ENCODE data around the gene PGGHG. TPM values are rescaled to one million over a fixed set of nuclear protein-coding genes. Genes with fewer than 3 reads are reported as not detected.

PGGHG gene
- total and polyA plus RNA-seq, 7 donors, result 2.7 to 8.6 (median 4.0) TPM

DNA sequence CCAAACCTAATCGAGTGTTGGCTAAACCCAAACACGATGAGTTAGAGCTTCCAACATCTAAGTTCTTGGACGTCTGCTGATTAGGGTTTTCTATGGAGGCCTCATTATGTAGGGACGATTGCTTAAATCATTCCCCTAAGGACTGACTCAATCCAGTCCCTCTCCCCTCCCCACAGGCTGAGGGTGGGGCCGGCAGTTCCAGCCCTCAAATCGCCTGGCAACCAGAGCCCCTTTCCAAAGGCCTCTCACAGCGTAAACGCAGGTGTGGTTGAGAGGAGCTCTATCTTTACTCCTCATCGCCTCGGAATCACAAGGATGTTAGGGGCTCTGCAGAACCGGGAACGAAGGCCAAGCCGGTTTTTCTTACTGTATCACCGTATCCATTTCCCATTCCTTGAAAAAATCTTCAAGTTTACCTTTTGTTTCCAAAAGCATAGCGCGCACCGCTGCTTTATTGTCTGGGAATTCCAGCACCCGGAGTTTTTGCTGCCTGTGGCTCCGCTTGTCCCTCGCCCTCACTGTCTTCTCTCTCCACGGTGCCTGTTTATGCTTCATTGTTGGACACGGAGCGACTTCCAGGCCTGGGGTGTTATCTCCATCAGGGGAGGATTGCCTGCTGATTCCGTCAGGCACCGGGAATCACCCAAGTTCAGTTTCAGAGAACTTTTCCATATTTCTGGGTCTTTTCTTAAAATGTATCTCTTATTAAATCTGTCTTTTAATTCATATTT lies 45.5 kb downstream of the PGGHG start:
- DNase-seq, result peak; percentile 57 to 77
- WGBS, 3 donors, result 38 to 44% (median 40%) methylated on average over 25 of the region's 25 CpGs
- TF ChIP-seq, protein P1, sequence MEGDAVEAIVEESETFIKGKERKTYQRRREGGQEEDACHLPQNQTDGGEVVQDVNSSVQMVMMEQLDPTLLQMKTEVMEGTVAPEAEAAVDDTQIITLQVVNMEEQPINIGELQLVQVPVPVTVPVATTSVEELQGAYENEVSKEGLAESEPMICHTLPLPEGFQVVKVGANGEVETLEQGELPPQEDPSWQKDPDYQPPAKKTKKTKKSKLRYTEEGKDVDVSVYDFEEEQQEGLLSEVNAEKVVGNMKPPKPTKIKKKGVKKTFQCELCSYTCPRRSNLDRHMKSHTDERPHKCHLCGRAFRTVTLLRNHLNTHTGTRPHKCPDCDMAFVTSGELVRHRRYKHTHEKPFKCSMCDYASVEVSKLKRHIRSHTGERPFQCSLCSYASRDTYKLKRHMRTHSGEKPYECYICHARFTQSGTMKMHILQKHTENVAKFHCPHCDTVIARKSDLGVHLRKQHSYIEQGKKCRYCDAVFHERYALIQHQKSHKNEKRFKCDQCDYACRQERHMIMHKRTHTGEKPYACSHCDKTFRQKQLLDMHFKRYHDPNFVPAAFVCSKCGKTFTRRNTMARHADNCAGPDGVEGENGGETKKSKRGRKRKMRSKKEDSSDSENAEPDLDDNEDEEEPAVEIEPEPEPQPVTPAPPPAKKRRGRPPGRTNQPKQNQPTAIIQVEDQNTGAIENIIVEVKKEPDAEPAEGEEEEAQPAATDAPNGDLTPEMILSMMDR (IDR thresholded peaks at IDR 0.05), result no peak

DNA sequence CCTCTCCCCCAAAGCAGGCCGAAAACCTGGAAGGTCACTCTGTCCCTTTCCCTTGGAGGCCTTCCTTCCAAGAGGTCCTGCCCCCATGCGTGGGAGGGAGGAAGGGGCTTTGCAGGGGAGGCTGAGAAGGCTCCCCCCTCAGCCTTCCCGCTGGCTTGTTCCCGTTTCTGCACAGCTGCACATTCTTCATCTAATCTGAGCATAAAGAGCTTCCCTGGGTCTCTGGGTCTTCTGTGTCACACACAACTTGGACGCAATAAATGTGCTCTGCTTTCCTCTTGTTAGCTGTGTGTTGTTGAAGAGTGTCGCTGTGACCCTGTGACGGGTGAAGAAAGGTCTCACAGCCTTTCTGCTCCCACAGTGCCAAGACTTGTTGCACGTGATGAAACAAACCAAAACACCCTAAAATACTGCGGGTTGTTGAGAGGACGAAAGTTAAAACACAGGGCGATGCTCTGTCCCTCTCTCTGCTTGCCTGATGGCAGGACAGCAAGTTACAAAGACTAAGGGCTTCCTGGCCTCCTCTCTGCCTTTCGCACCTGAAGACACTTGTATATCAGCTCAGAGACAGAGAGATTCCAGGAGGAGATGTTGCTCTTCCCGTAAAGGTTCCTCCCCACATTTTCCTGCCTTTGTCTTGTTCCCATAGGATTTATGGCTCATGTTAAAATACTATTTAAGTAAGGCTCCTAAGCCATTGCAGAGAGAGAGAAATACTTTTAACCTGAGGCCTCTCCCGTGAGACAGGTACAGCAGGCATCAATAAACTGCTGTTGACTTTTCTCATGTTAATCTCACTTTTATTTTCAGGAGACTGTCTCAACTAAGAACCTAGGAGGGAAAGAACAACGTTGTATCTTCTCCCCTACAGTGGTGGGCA lies 47.1 kb downstream of the PGGHG start:
- peak in 1 of 2 donors; percentile 67 for DNase-seq
- Histone ChIP-seq H3K36me3 (ENCODE audit: insufficient read depth in 1 of 2, low read depth in 1 of 2) (no peaks in the 10 kb centered on the region), H3K27ac (peak overlapping the region; percentile 65), H3K4me1 (peaks cover 8% of the 10 kb centered on the region), H3K9me3 (no peaks in the 10 kb centered on the region), H3K27me3 (ENCODE audit: insufficient read depth in 3 of 3, low read length in 2 of 3) (peaks cover 0 to 26% (median 3%) of the 10 kb centered on the region in 3 donors), H3K4me3 (no peak overlapping the region)
- TF ChIP-seq, protein P1 (IDR thresholded peaks at IDR 0.05), result no peak
- intact Hi-C loops (cut with DNase I), result no loop called here
- ATAC-seq, result peak; percentile 23 to 69 (median 50)
- 23 to 36% (median 24%) methylated on average over 14 to 15 of the region's 15 CpGs for WGBS, 3 donors

More for the DNA sequence above, 45.5 kb downstream of the PGGHG start:
- H3K4me3 ChIP-seq, result no peak overlapping the region
- intact Hi-C loops (cut with DNase I), result no loop called here
- peak in 3 of 4 donors; percentile 38 to 72 (median 58) for ATAC-seq
- H3K4me1 ChIP-seq, result peaks cover 8% of the 10 kb centered on the region
- H3K36me3 ChIP-seq (ENCODE audit: insufficient read depth in 1 of 2, low read depth in 1 of 2), result no peaks in the 10 kb centered on the region
- peak overlapping the region; percentile 32 for H3K27ac ChIP-seq
- no peaks in the 10 kb centered on the region for H3K9me3 ChIP-seq
- H3K27me3 ChIP-seq (ENCODE audit: insufficient read depth in 3 of 3, low read length in 2 of 3), result peaks cover 0 to 23% (median 3%) of the 10 kb centered on the region in 3 donors

GRCh38 chr11:336659-337198 lies 47.8 kb downstream of the PGGHG start:
- Histone ChIP-seq H3K36me3 (ENCODE audit: insufficient read depth in 1 of 2, low read depth in 1 of 2) (no peaks in the 10 kb centered on the region), H3K27ac (peak overlapping the region; percentile 65), H3K4me1 (peaks cover 8% of the 10 kb centered on the region), H3K4me3 (no peak overlapping the region), H3K27me3 (ENCODE audit: insufficient read depth in 3 of 3, low read length in 2 of 3) (peaks cover 0 to 26% (median 3%) of the 10 kb centered on the region in 3 donors), H3K9me3 (no peaks in the 10 kb centered on the region)
- 68 to 80% (median 77%) methylated on average over 4 of the region's 4 CpGs for WGBS, 3 donors
- TF ChIP-seq, protein P1 (IDR thresholded peaks at IDR 0.05), result no peak
- no peak for DNase-seq
- intact Hi-C loops (cut with DNase I), result no loop called here
- no peak for ATAC-seq

GRCh38 chr11:337711-338110 lies 48.8 kb downstream of the PGGHG start:
- Histone ChIP-seq H3K36me3 (ENCODE audit: insufficient read depth in 1 of 2, low read depth in 1 of 2) (no peaks in the 10 kb centered on the region), H3K9me3 (no peaks in the 10 kb centered on the region), H3K4me3 (no peak overlapping the region), H3K27me3 (ENCODE audit: insufficient read depth in 3 of 3, low read length in 2 of 3) (peaks cover 0 to 26% (median 3%) of the 10 kb centered on the region in 3 donors), H3K27ac (no peak overlapping the region), H3K4me1 (peaks cover 8% of the 10 kb centered on the region)
- ATAC-seq (no peak), DNase-seq (no peak)
- TF ChIP-seq, protein P1 (IDR thresholded peaks at IDR 0.05), result no peak
- 84 to 90% (median 86%) methylated on average over 6 of the region's 6 CpGs for WGBS, 3 donors
- intact Hi-C loops (cut with DNase I), result no loop called here

Data from psoas muscle (tissue), 8 donors.